H1 (cell line): ENCODE measurements around the gene CISH.

ENCODE experiments used
- CTCF ChIP-seq, 3 experiments: IDR thresholded peaks; 1 replicate in 2 of 3; 2 replicates in 1 of 3; pipeline versions ENCODE4 v1.5.1 to v1.6.1; 2011; ENCODE audit warnings: low read length in 3 of 3, mild to moderate bottlenecking in 3 of 3, inconsistent platforms in 2 of 3, low read depth in 1 of 3, moderate library complexity in 1 of 3; ENCODE audit not compliant: insufficient read depth in 1 of 3; ENCODE audit errors: control extremely low read depth in 1 of 3
- GTF2F1 ChIP-seq: IDR thresholded peaks from 2 replicates; pipeline ENCODE4 v1.6.1; 2012; ENCODE audit warnings: low read depth, low read length, improper control_type of control experiment, borderline replicate concordance
- NRF1 ChIP-seq: IDR thresholded peaks from 2 replicates; pipeline ENCODE4 v1.6.1; 2011; ENCODE audit warnings: mild to moderate bottlenecking, low read depth, low read length, improper control_type of control experiment
- PHF8 ChIP-seq: fragments of 200-600 bp; sonication (generic); conservative IDR thresholded peaks from 2 replicates; pipeline ENCODE4 v1.7.1; 2012; ENCODE audit warnings: low read depth, mild to moderate bottlenecking, inconsistent platforms, low read length, moderate library complexity
- RFX5 ChIP-seq: IDR thresholded peaks from 2 replicates; pipeline ENCODE4 v1.6.1; 2011; ENCODE audit warnings: low read depth, low read length, improper control_type of control experiment, borderline replicate concordance
- SIN3A ChIP-seq, 2 experiments: IDR thresholded peaks in 1 of 2; conservative IDR thresholded peaks in 1 of 2; 2 replicates each; pipeline ENCODE4 v1.6.1; 2011 to 2012; ENCODE audit warnings: low read length in 2 of 2, improper control_type of control experiment in 1 of 2, low read depth in 1 of 2, mild to moderate bottlenecking in 1 of 2
- TAF1 ChIP-seq: IDR thresholded peaks from 2 replicates; pipeline ENCODE4 v1.6.1; 2011; ENCODE audit warnings: mild to moderate bottlenecking, low read depth, low read length
- TCF12 ChIP-seq: IDR thresholded peaks from 2 replicates; pipeline ENCODE4 v1.6.1; 2011; ENCODE audit warnings: low read depth, mild to moderate bottlenecking, low read length
- ZNF274 ChIP-seq: IDR thresholded peaks from 2 replicates; pipeline ENCODE4 v1.7.0; 2012; ENCODE audit warnings: low read length, borderline replicate concordance; ENCODE audit errors: extremely low read depth

DNA sequence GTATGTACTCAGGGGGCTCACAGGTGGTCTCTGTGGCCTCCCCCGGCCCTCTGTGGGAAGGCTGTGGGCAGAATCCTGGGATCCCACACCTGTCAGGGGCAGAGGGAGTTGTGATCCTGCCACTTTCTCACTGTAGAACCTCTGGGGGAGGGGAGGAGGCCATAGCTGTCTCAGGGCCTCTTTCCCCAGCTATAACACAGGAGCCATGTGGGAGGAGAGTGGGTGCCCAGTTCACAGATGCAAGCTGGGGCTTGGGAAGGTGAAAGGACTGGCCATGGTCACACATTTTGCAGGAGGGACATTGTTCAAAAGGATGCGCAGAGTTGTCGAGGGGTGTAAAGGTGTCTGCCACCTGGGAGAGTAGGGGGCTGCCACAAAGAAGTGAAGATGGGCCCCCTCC lies 17.0 kb upstream of the CISH start:
- TF ChIP-seq TCF12 (no peak), SIN3A (conservative IDR thresholded peaks at IDR 0.05 in 1 of 2, IDR thresholded peaks at IDR 0.05 in 1 of 2; ENCODE audit: low read depth in 1 of 2, low read length in 2 of 2) (no peak), NRF1 (no peak), TAF1 (no peak), RFX5 (no peak), CTCF (IDR thresholded peaks at IDR 0.05; ENCODE audit: control extremely low read depth in 1 of 3, insufficient read depth in 1 of 3, low read depth in 1 of 3, low read length in 3 of 3) (no peak), GTF2F1 (no peak), ZNF274 (no peak), PHF8 (no peak)
